Sigmoid colon (tissue), 7 donors: ENCODE data around the gene UPF2. TPM values are rescaled to one million over a fixed set of nuclear protein-coding genes. Genes with fewer than 3 reads are reported as not detected.

Source experiments
- DNase-seq: peaks from one replicate; pipeline ENCODE4 v3.0.0-alpha.2; 2019
- H3K27ac ChIP-seq, 4 donors: fragments of 200-600 bp; sonication (generic); one replicate each; pipeline ENCODE4 v1.5.1; 2016 to 2019; ENCODE audit warnings: mild to moderate bottlenecking in 1 of 4
- H3K27me3 ChIP-seq, 3 donors: fragments of 200-600 bp; sonication (generic); one replicate each; pipeline ENCODE4 v1.5.1; 2019; ENCODE audit warnings: mild to moderate bottlenecking in 1 of 3
- H3K36me3 ChIP-seq, 4 donors: fragments of 200-600 bp; sonication (generic); one replicate each; pipeline ENCODE4 v1.5.1; 2016 to 2019
- H3K4me1 ChIP-seq, 4 donors: fragments of 200-600 bp; sonication (generic); one replicate each; pipeline ENCODE4 v1.5.1; 2017 to 2019
- H3K4me3 ChIP-seq, 4 donors: fragments of 200-600 bp; sonication (generic); one replicate each; pipeline ENCODE4 v1.5.1; 2017 to 2019; ENCODE audit warnings: mild to moderate bottlenecking in 2 of 4, moderate library complexity in 1 of 4
- H3K9me3 ChIP-seq, 4 donors: fragments of 200-600 bp in 3 of 4; sonication (generic) in 3 of 4; one replicate each; pipeline versions ENCODE4 v1.5.1 to v1.6.1; 2013 to 2019
- CTCF ChIP-seq, 4 experiments: fragments of 450-650 bp in 3 of 4; fragments of 200-600 bp in 1 of 4; IDR thresholded peaks; one replicate each; pipeline ENCODE4 v1.5.1; 2016 to 2019; ENCODE audit warnings: antibody characterized with exemption in 4 of 4, mild to moderate bottlenecking in 3 of 4, moderate library complexity in 2 of 4
- EP300 ChIP-seq, 4 donors: sonication (generic); formaldehyde crosslinking; IDR thresholded peaks; one replicate each; pipeline ENCODE4 v1.6.1; 2017; ENCODE audit warnings: antibody characterized with exemption in 4 of 4
- POLR2A ChIP-seq, 2 donors: fragments of 450-650 bp; IDR thresholded peaks; one replicate each; pipeline ENCODE4 v1.6.1; 2016; ENCODE audit warnings: antibody characterized with exemption in 2 of 2, mild to moderate bottlenecking in 2 of 2, moderate library complexity in 2 of 2
- POLR2AphosphoS5 ChIP-seq, 4 donors: sonication (generic); formaldehyde crosslinking; IDR thresholded peaks; one replicate each; pipeline ENCODE4 v1.6.1; 2017; ENCODE audit warnings: antibody characterized with exemption in 4 of 4
- WGBS, 2 donors: extraction: QIAGEN DNeasy Blood & Tissue Kit; methylation state at CpG; one replicate each; pipeline ENCODE4 v1.1.7; 2013; 5-methylcytosine and 5-hydroxymethylcytosine counted together
- intact Hi-C: fragments of 100-400 bp; cut with DNase I; formaldehyde crosslinking; loops from one replicate; pipeline ENCODE4 v1.15.1; 2023
- polyA plus RNA-seq, 3 donors: library from polyadenylated mRNA; stranded (reverse); fragments of 200-250 nt; gene quantifications; one replicate each; pipeline ENCODE4 v1.2.3, GENCODE V29; 2013
- total RNA-seq, 4 donors: library from RNA; depleted of rRNA; stranded (reverse); fragments of >200 nt; gene quantifications; one replicate each; pipeline ENCODE4 v1.1.0, GENCODE V29; 2016
- donor health status: healthy with polysubstance abuse.
- donor health status: Bipolar disorder and iron deficiency.
- donor health status: healthy.

The UPF2 gene
- total and polyA plus RNA-seq, 7 donors: 11.4 to 36.9 (median 29.3) TPM

DNA sequence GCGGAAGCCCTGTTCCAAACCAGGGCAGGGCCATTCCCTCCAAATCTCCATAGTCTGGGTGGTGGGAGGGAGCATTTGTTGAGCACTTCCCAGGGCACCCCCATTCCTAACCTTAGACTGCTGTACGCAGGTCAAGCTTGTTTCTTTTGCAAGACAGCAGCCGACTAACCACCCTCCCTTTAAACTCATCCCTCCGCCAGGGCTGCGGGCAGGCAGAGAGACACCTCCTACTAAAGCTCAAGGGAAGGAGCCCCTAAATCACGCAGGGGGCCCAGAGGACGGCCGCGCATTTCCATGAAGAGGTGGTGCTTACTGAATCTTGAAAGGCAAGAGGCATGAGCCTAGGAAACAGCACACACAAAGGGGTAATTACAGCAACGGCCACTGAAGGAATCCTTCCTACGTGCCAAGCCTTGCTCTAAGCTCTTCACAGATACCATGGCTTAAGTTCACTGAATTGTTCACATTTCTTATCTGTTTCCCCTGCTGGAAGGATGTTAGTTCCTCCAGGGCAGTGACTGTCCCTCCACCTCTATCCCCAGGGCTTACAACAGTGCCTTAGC is 129.4 kb downstream of the UPF2 start:
- intact Hi-C loops: no loop called here
- no peak for TF ChIP-seq POLR2AphosphoS5 (IDR thresholded peaks at IDR 0.05)
- TF ChIP-seq CTCF (IDR thresholded peaks at IDR 0.05): no peak
- no peak for TF ChIP-seq EP300 (IDR thresholded peaks at IDR 0.05)
- TF ChIP-seq POLR2A (IDR thresholded peaks at IDR 0.05): no peak
- no peaks in the 10 kb centered on the region for H3K27me3 ChIP-seq
- 81% methylated on average over 11 of the region's 11 CpGs for WGBS, 2 donors
- no peaks in the 10 kb centered on the region for H3K36me3 ChIP-seq
- H3K27ac ChIP-seq: no peak overlapping the region
- DNase-seq: no peak
- H3K4me3 ChIP-seq: no peak overlapping the region
- no peaks in the 10 kb centered on the region for H3K9me3 ChIP-seq
- H3K4me1 ChIP-seq: no peaks in the 10 kb centered on the region

DNA sequence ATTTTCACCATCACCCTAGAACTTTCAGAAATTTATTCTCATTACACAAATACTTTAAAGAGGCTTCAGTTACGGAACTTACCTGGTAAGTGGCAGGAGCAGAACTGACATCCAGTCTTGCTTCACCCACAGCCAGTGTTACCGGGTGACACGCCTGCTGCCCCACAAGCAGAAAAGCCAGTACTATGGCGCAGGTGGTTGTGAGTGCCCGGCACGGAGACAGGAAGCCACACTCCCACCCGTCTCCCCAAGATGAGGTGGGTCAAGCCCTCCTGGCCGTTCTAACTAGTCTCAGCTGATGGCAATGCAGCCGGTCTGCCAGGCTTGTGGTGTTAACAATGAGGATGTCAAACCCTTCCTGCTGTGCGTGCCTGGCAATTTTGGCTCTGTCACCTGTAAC is 132.5 kb downstream of the UPF2 start:
- Histone ChIP-seq H3K4me1 (no peaks in the 10 kb centered on the region), H3K36me3 (no peaks in the 10 kb centered on the region), H3K27me3 (no peaks in the 10 kb centered on the region), H3K9me3 (no peaks in the 10 kb centered on the region), H3K4me3 (no peak overlapping the region), H3K27ac (no peak overlapping the region)
- 91 to 92% methylated on average over 10 of the region's 10 CpGs for WGBS, 2 donors
- intact Hi-C loops: no loop called here
- DNase-seq: no peak
- no peak for TF ChIP-seq POLR2AphosphoS5 (IDR thresholded peaks at IDR 0.05)
- no peak for TF ChIP-seq EP300 (IDR thresholded peaks at IDR 0.05)
- no peak for TF ChIP-seq POLR2A (IDR thresholded peaks at IDR 0.05)
- TF ChIP-seq CTCF (IDR thresholded peaks at IDR 0.05): no peak

GRCh38 chr10:11909618-11910017 is 133.0 kb downstream of the UPF2 start:
- H3K27me3 ChIP-seq: no peaks in the 10 kb centered on the region
- 82 to 85% methylated on average over 10 of the region's 10 CpGs for WGBS, 2 donors

DNA sequence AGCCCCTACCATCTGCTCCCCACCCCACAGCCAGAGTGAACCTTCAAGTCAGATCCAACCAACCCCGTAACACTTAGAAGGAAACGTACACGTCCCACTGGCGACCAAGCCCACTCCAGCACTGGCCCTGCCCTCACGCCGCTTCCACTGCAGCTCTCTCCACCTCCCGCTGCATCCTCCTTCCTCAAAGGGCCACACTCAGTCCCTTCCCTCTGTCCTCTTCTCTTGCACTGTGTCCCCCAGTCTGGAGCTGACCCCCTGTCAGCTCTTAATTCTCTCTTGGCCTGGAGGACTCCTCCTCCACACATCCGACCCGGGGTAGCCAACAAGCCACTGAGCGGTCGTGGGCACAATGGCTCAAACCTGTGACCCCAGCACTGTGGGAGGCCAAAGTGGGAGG is 133.6 kb downstream of the UPF2 start:
- no peak for DNase-seq
- no peak overlapping the region for H3K27ac ChIP-seq
- WGBS, 2 donors: 96% methylated on average over 11 of the region's 11 CpGs
- H3K9me3 ChIP-seq: no peaks in the 10 kb centered on the region
- H3K27me3 ChIP-seq: no peaks in the 10 kb centered on the region
- intact Hi-C loops: no loop called here
- no peak for TF ChIP-seq CTCF (IDR thresholded peaks at IDR 0.05)
- TF ChIP-seq EP300 (IDR thresholded peaks at IDR 0.05): no peak
- no peak for TF ChIP-seq POLR2A (IDR thresholded peaks at IDR 0.05)
- TF ChIP-seq POLR2AphosphoS5 (IDR thresholded peaks at IDR 0.05): no peak
- H3K36me3 ChIP-seq: no peaks in the 10 kb centered on the region
- H3K4me3 ChIP-seq: no peak overlapping the region
- H3K4me1 ChIP-seq: no peaks in the 10 kb centered on the region

More at GRCh38 chr10:11909618-11910017, 133.0 kb downstream of the UPF2 start:
- H3K4me3 ChIP-seq: no peak overlapping the region
- no peak overlapping the region for H3K27ac ChIP-seq
- no peak for DNase-seq
- no peaks in the 10 kb centered on the region for H3K4me1 ChIP-seq
- intact Hi-C loops: no loop called here
- no peaks in the 10 kb centered on the region for H3K36me3 ChIP-seq
- no peaks in the 10 kb centered on the region for H3K9me3 ChIP-seq
- TF ChIP-seq CTCF (IDR thresholded peaks at IDR 0.05) (no peak), POLR2A (IDR thresholded peaks at IDR 0.05) (no peak), EP300 (IDR thresholded peaks at IDR 0.05) (no peak), POLR2AphosphoS5 (IDR thresholded peaks at IDR 0.05) (no peak)

- Histone ChIP-seq H3K4me3 (no peak overlapping the region), H3K36me3 (no peaks in the 10 kb centered on the region), H3K9me3 (no peaks in the 10 kb centered on the region), H3K4me1 (no peaks in the 10 kb centered on the region), H3K27ac (no peak overlapping the region), H3K27me3 (no peaks in the 10 kb centered on the region)
- no peak for DNase-seq
- 91 to 93% methylated on average over 10 of the region's 10 CpGs for WGBS, 2 donors
- TF ChIP-seq POLR2AphosphoS5 (IDR thresholded peaks at IDR 0.05) (no peak), CTCF (IDR thresholded peaks at IDR 0.05) (no peak), EP300 (IDR thresholded peaks at IDR 0.05) (no peak), POLR2A (IDR thresholded peaks at IDR 0.05) (no peak)
- intact Hi-C loops: no loop called here
These were observed 134.1 kb downstream of the UPF2 start for GRCh38 chr10:11908536-11908935.
